Measurements from ENCODE around the gene FSIP1. TPM values are rescaled to one million over a fixed set of nuclear protein-coding genes. Genes with fewer than 3 reads are reported as not detected.

The FSIP1 gene
- total RNA-seq, 2 donors from 2014 or later, result 0.77 to 1.7 TPM

GRCh38 chr15:39621976-39622375 lies 160.7 kb downstream of the FSIP1 start:
- no peak for DNase-seq
- no peaks in the 10 kb centered on the region for H3K4me1 ChIP-seq (ENCODE audit: control insufficient read depth, insufficient read depth, low read length)
- Mint-ChIP-seq H3K4me3 (no peak overlapping the region), H3K4me1 (peaks cover 6% of the 10 kb centered on the region), H3K9me3 (peaks cover 14% of the 10 kb centered on the region), H3K36me3 (ENCODE audit: low read depth) (no peaks in the 10 kb centered on the region), H3K27me3 (ENCODE audit: insufficient read depth) (no peaks in the 10 kb centered on the region), H3K27ac (no peak overlapping the region)
- TF ChIP-seq CTCF (conservative IDR thresholded peaks at IDR 0.05), result no peak
- H3K9ac ChIP-seq (ENCODE audit: extremely low read depth, low read length, poor library complexity, severe bottlenecking), result no peak overlapping the region
- peaks cover 14% of the 10 kb centered on the region for H3K9me3 ChIP-seq (ENCODE audit: control insufficient read depth, low read length)
- 86 to 100% methylated on average over 1 of the region's 1 CpG for WGBS, 2 experiments (ENCODE audit: insufficient coverage in 1 of 2, insufficient read length in 1 of 2)
- H3K4me3 ChIP-seq (ENCODE audit: low read length), result no peak overlapping the region
- no peaks in the 10 kb centered on the region for H3K27me3 ChIP-seq (ENCODE audit: control insufficient read depth, insufficient read depth, low read length, poor library complexity, severe bottlenecking)
- H3K27ac ChIP-seq (ENCODE audit: low read depth, low read length), result no peak overlapping the region
- H3K36me3 ChIP-seq (ENCODE audit: control insufficient read depth, insufficient read depth, low read length), result no peaks in the 10 kb centered on the region

DNA sequence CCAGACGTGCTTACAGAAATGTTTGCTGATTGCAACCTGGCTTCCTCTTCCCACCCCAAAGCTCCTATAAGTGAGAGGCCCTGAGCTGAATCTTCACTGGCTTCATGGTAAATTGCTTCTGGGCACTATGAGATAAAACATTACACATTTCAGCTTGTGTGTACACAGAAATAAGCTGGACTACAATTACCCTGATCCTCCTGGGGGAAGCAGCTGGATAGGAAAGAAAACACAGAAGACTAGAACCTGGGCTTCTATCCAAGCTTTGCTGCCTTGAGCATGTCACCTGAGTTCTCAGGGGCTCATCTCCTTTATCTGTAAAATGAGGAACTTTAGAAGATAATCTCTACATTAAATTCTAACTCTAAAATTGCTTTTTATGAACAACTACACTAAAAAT lies 161.4 kb downstream of the FSIP1 start:
- peaks cover 8% of the 10 kb centered on the region for H3K9me3 Mint-ChIP-seq
- TF ChIP-seq CTCF (conservative IDR thresholded peaks at IDR 0.05), result no peak
- Histone ChIP-seq H3K9ac (ENCODE audit: extremely low read depth, low read length, poor library complexity, severe bottlenecking) (no peak overlapping the region), H3K9me3 (ENCODE audit: control insufficient read depth, low read length) (peaks cover 6% of the 10 kb centered on the region), H3K36me3 (ENCODE audit: control insufficient read depth, insufficient read depth, low read length) (no peaks in the 10 kb centered on the region), H3K4me3 (ENCODE audit: low read length) (no peak overlapping the region), H3K27me3 (ENCODE audit: control insufficient read depth, insufficient read depth, low read length, poor library complexity, severe bottlenecking) (no peaks in the 10 kb centered on the region), H3K4me1 (ENCODE audit: control insufficient read depth, insufficient read depth, low read length) (no peaks in the 10 kb centered on the region), H3K27ac (ENCODE audit: low read depth, low read length) (no peak overlapping the region)
- H3K27me3 Mint-ChIP-seq (ENCODE audit: insufficient read depth), result no peaks in the 10 kb centered on the region
- H3K4me3 Mint-ChIP-seq, result no peak overlapping the region
- peaks cover 6% of the 10 kb centered on the region for H3K4me1 Mint-ChIP-seq
- WGBS, 2 experiments (ENCODE audit: insufficient coverage in 1 of 2, insufficient read length in 1 of 2), result 78 to 83% methylated on average over 1 of the region's 1 CpG
- DNase-seq, result no peak
- H3K27ac Mint-ChIP-seq, result no peak overlapping the region
- no peaks in the 10 kb centered on the region for H3K36me3 Mint-ChIP-seq (ENCODE audit: low read depth)

GRCh38 chr15:39618063-39618823 lies 164.4 kb downstream of the FSIP1 start:
- 85 to 100% methylated on average over 2 to 3 of the region's 3 CpGs for WGBS, 2 experiments (ENCODE audit: insufficient coverage in 1 of 2, insufficient read length in 1 of 2)
- Mint-ChIP-seq H3K9me3 (peaks cover 6% of the 10 kb centered on the region), H3K27me3 (ENCODE audit: insufficient read depth) (no peaks in the 10 kb centered on the region), H3K36me3 (ENCODE audit: low read depth) (no peaks in the 10 kb centered on the region), H3K4me3 (no peak overlapping the region), H3K27ac (no peak overlapping the region), H3K4me1 (no peaks in the 10 kb centered on the region)
- DNase-seq, result no peak
- TF ChIP-seq CTCF (conservative IDR thresholded peaks at IDR 0.05), result no peak
- no peaks in the 10 kb centered on the region for H3K4me1 ChIP-seq (ENCODE audit: control insufficient read depth, insufficient read depth, low read length)
- H3K27me3 ChIP-seq (ENCODE audit: control insufficient read depth, insufficient read depth, low read length, poor library complexity, severe bottlenecking), result no peaks in the 10 kb centered on the region
- H3K27ac ChIP-seq (ENCODE audit: low read depth, low read length), result no peak overlapping the region
- peaks cover 7% of the 10 kb centered on the region for H3K9me3 ChIP-seq (ENCODE audit: control insufficient read depth, low read length)
- H3K4me3 ChIP-seq (ENCODE audit: low read length), result no peak overlapping the region
- no peak overlapping the region for H3K9ac ChIP-seq (ENCODE audit: extremely low read depth, low read length, poor library complexity, severe bottlenecking)
- H3K36me3 ChIP-seq (ENCODE audit: control insufficient read depth, insufficient read depth, low read length), result no peaks in the 10 kb centered on the region
